AG04450 (cell line): ENCODE measurements around the gene ZBTB40. TPM values are rescaled to one million over a fixed set of nuclear protein-coding genes. Genes with fewer than 3 reads are reported as not detected.

Experiments used
- CTCF ChIA-PET: fragments of 300-600, 350-600 bp; formaldehyde crosslinking; extraction: SDS; loops from one replicate; lab custom pipeline; 2022; ENCODE audit warnings: antibody characterized with exemption, inconsistent platforms; lab: Charles Lee
- POLR2A ChIA-PET: fragments of 350-600 bp; formaldehyde crosslinking; extraction: SDS; loops from one replicate; lab custom pipeline; 2021; ENCODE audit warnings: antibody characterized with exemption, inconsistent platforms; lab: Yijun Ruan, JAX
- DNase-seq: peaks from one replicate; pipeline ENCODE4 v3.0.0-alpha.2; 2011; ENCODE audit warnings: low read depth, low spot score
- H3K27ac ChIP-seq: one replicate; pipeline ENCODE4 v1.5.1; 2012; ENCODE audit warnings: low read depth, low read length, control low read depth
- H3K27me3 ChIP-seq: one replicate; pipeline ENCODE4 v1.6.0; 2012; ENCODE audit warnings: low read length; ENCODE audit not compliant: control insufficient read depth, insufficient read depth
- H3K4me3 ChIP-seq: 2 replicates; pipeline ENCODE4 v1.5.1; 2011; ENCODE audit warnings: mild to moderate bottlenecking, low read depth, low read length, control low read depth
- H3K9me3 ChIP-seq: 2 replicates; pipeline ENCODE4 v1.5.1; 2012; ENCODE audit warnings: low read length; ENCODE audit not compliant: control insufficient read depth, insufficient read depth
- CTCF ChIP-seq: IDR thresholded peaks from 2 replicates; pipeline ENCODE4 v1.5.1; 2011; ENCODE audit warnings: low read depth, low read length, control low read depth, inconsistent platforms
- polyA plus RNA-seq: library from polyadenylated mRNA; depleted of rRNA; stranded (reverse); fragments of >200 nt; gene quantifications from 2 replicates; pipeline ENCODE4 v1.2.3, GENCODE V29; 2011

Gene ZBTB40
- polyA plus RNA-seq, 1 experiment: 5.9 TPM

GRCh38 chr1:22420455-22421053 is 31.1 kb upstream of the ZBTB40 start:
- CTCF ChIA-PET: interaction anchor here (0.5 to 6.3 kb wide), 10 partner anchors 93 to 755 kb away, joined by 3 to 116 read pairs (median 3); partner anchors contain the start of genes C1QA and C1QB
- peak; percentile 51 for DNase-seq
- POLR2A ChIA-PET: interaction anchor here (0.7 to 1.0 kb wide), 2 partner anchors 110 to 221 kb away, joined by 3 to 4 read pairs; no protein-coding TSS in a partner anchor
- no peak overlapping the region for H3K27ac ChIP-seq
- peak; percentile 85 for TF ChIP-seq CTCF
- peaks cover 26% of the 10 kb centered on the region for H3K27me3 ChIP-seq
- no peaks in the 10 kb centered on the region for H3K9me3 ChIP-seq
- no peak overlapping the region for H3K4me3 ChIP-seq

GRCh38 chr1:22426781-22427180 is 24.9 kb upstream of the ZBTB40 start:
- DNase-seq: no peak
- Histone ChIP-seq H3K27me3 (peaks cover 12% of the 10 kb centered on the region), H3K27ac (no peak overlapping the region), H3K4me3 (no peak overlapping the region), H3K9me3 (no peaks in the 10 kb centered on the region; the same call in 1 of the 2 replicates)
- TF ChIP-seq CTCF: no peak
- CTCF ChIA-PET: no interaction called here
- POLR2A ChIA-PET: no interaction called here

- H3K27me3 ChIP-seq: peaks cover 7% of the 10 kb centered on the region
- H3K4me3 ChIP-seq: peak overlapping the region; percentile 56
- DNase-seq: no peak
- POLR2A ChIA-PET: no interaction called here
- CTCF ChIA-PET: no interaction called here
- H3K27ac ChIP-seq: no peak overlapping the region
- TF ChIP-seq CTCF: no peak
- no peaks in the 10 kb centered on the region; the same call in 1 of the 2 replicates for H3K9me3 ChIP-seq
These were observed 23.0 kb upstream of the ZBTB40 start for GRCh38 chr1:22428672-22429071.

- CTCF ChIA-PET: no interaction called here
- Histone ChIP-seq H3K27ac (no peak overlapping the region), H3K4me3 (no peak overlapping the region), H3K27me3 (no peaks in the 10 kb centered on the region), H3K9me3 (no peaks in the 10 kb centered on the region; the same call in 1 of the 2 replicates)
- no peak for TF ChIP-seq CTCF
- no peak for DNase-seq
- POLR2A ChIA-PET: no interaction called here
These were observed 19.7 kb upstream of the ZBTB40 start for GRCh38 chr1:22431965-22432364.

- CTCF ChIA-PET: interaction anchor here (0.7 to 2.0 kb wide), 2 partner anchors 11 to 329 kb away, joined by 3 to 5 read pairs; no protein-coding TSS in a partner anchor
- no peak for DNase-seq
These were observed 16.9 kb upstream of the ZBTB40 start for GRCh38 chr1:22434717-22435116.

More at GRCh38 chr1:22434717-22435116, 16.9 kb upstream of the ZBTB40 start:
- no peaks in the 10 kb centered on the region for H3K27me3 ChIP-seq
- H3K27ac ChIP-seq: no peak overlapping the region
- H3K4me3 ChIP-seq: no peak overlapping the region
- no peaks in the 10 kb centered on the region; the same call in 1 of the 2 replicates for H3K9me3 ChIP-seq
- no peak for TF ChIP-seq CTCF
- POLR2A ChIA-PET: no interaction called here
